ENCODE data around the gene DDR1. TPM values are rescaled to one million over a fixed set of nuclear protein-coding genes. Genes with fewer than 3 reads are reported as not detected.
"Not testable (repeated sequence)": the region's sequence is repeated elsewhere in the genome, so short reads cannot be mapped to it uniquely, and the experiment has no call there.

The DDR1 gene
- total RNA-seq, 4 donors from 2014 or later = 131 to 261 (median 140) TPM

DNA sequence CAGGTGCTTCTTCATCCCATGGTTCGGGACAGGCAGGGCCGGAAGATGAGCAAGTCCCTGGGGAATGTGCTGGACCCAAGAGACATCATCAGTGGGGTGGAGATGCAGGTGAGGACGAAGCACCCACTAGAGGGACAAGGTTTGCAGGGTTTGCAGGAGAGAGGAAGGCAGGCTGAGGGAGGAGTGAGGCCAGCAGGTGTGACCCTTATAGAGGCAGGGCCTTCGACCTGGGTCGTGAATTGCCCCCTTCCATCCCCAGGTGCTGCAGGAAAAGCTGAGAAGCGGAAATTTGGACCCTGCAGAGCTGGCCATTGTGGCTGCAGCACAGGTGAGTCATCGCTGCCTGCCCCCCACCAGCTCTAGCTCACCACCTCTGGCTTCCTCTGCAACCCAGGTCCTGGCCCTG lies 38.1 kb downstream of the DDR1 start:
- H3K4me1 ChIP-seq = peaks cover 0 to 13% (median 0%) of the 10 kb centered on the region in 3 donors
- no peaks in the 10 kb centered on the region for H3K27me3 ChIP-seq
- peaks cover 29 to 96% (median 49%) of the 10 kb centered on the region in 3 donors for H3K36me3 ChIP-seq
- DNase-seq = no peak
- no peaks in the 10 kb centered on the region for H3K9me3 ChIP-seq
- intact Hi-C loops (cut with DNase I) = no loop called here
- no peak overlapping the region for H3K27ac ChIP-seq
- WGBS, 2 donors = 95 to 96% methylated on average over 5 to 6 of the region's 7 CpGs
- TF ChIP-seq POLR2A (IDR thresholded peaks at IDR 0.05) = no peak
- TF ChIP-seq, protein P1, sequence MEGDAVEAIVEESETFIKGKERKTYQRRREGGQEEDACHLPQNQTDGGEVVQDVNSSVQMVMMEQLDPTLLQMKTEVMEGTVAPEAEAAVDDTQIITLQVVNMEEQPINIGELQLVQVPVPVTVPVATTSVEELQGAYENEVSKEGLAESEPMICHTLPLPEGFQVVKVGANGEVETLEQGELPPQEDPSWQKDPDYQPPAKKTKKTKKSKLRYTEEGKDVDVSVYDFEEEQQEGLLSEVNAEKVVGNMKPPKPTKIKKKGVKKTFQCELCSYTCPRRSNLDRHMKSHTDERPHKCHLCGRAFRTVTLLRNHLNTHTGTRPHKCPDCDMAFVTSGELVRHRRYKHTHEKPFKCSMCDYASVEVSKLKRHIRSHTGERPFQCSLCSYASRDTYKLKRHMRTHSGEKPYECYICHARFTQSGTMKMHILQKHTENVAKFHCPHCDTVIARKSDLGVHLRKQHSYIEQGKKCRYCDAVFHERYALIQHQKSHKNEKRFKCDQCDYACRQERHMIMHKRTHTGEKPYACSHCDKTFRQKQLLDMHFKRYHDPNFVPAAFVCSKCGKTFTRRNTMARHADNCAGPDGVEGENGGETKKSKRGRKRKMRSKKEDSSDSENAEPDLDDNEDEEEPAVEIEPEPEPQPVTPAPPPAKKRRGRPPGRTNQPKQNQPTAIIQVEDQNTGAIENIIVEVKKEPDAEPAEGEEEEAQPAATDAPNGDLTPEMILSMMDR (IDR thresholded peaks at IDR 0.05) = peak in 1 of 6 experiments; percentile 8
- H3K4me3 ChIP-seq = no peak overlapping the region

DNA sequence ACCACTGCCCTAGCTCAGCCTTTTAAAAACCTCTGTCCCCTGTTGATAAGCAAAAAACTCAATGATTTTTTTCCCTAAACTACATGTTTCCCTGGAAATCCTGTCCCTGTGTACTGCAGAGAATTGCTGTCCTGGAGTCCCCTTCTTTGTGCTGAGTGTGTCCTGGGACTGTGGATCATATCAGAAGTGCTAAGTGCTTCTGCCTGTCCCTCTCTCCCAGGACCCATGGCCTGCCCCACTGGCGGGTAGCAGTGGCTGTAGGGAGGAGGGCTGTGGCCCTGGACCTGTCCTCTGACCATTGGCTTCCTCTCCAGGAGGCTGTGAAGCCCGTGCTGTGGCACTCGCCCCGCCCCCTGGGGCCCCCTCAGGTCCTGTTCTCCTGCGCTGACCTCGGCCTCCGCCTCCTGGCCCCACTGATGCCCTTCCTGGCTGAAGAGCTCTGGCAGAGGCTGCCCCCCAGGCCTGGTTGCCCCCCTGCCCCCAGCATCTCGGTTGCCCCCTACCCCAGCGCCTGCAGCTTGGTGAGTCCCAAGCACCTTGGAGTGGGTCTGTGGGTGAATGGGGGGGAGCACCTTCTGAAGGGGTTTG lies 39.8 kb downstream of the DDR1 start:
- H3K36me3 ChIP-seq = peaks cover 29 to 79% (median 49%) of the 10 kb centered on the region in 3 donors
- intact Hi-C loops (cut with DNase I) = not testable (repeated sequence)

DNA sequence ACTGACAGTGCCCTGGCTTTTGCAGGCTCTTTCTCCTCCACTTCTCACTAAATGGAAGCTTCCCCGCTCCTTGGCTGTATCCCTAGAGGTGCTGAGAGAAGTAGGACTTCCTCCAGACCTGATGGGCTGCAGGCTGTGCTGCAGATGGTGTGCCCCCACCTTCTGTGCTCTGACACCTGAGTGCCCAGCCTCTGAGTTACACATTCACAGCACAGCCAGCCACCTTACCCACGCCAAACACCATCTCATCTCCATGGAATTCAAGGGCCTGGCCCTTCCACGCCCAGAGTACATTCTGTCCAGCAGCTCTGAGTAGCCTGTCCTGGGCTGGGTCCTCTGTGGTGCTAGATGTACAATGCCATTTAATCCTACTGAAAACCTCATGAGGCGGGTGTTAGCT lies 42.3 kb downstream of the DDR1 start:
- Histone ChIP-seq H3K36me3 (peaks cover 16 to 54% (median 33%) of the 10 kb centered on the region in 3 donors), H3K4me3 (no peak overlapping the region), H3K27ac (peak overlapping the region; percentile 58 to 79 (median 66)), H3K9me3 (peaks cover 0 to 6% (median 0%) of the 10 kb centered on the region in 3 donors), H3K4me1 (peaks cover 0 to 14% (median 0%) of the 10 kb centered on the region in 3 donors), H3K27me3 (no peaks in the 10 kb centered on the region)
- intact Hi-C loops (cut with DNase I) = no loop called here
- WGBS, 2 donors = 67 to 90% methylated on average over 3 to 4 of the region's 4 CpGs
- TF ChIP-seq, protein P1 (IDR thresholded peaks at IDR 0.05) = no peak
- TF ChIP-seq POLR2A (IDR thresholded peaks at IDR 0.05) = no peak
- no peak for DNase-seq

More for the DNA sequence above, 39.8 kb downstream of the DDR1 start:
- DNase-seq, H3K27ac ChIP-seq, H3K4me3 ChIP-seq, H3K27me3 ChIP-seq, H3K9me3 ChIP-seq: not testable (repeated sequence)
- peaks cover 0 to 11% (median 0%) of the 10 kb centered on the region in 3 donors for H3K4me1 ChIP-seq
- WGBS, 2 donors = 100% methylated on average over 2 of the region's 9 CpGs; no CpG with 5 or more reads in 1 of the 2 donors

DNA sequence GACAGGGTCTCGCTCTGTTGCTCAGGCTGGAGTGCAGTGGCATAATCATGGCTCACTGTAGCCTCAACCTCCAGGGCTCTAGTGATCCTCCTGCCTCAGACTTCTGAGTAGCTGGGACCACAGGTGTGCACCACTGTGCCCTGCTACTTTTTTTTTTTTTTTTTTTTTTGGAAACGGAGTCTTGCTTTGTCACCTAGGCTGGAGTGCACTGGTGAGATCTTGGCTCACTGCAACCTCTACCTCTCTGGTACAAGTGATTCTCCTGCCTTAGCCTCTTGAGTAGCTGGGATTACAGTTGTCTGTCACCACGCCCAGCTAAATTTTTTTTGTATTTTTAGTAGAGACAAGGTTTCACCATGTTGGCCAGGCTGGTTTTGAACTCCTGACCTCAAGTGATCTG lies 42.8 kb downstream of the DDR1 start:
- Histone ChIP-seq H3K36me3 (peaks cover 16 to 49% (median 29%) of the 10 kb centered on the region in 3 donors), H3K27ac (peak overlapping the region in 3 of 4 donors; percentile 64 to 79 (median 67)), H3K4me1 (peaks cover 0 to 18% (median 2%) of the 10 kb centered on the region in 3 donors)
- 77 to 87% methylated on average over 3 of the region's 3 CpGs for whole genome bisulfite sequencing, 2 donors
- H3K4me3 ChIP-seq; DNase-seq; H3K9me3 ChIP-seq; H3K27me3 ChIP-seq; intact Hi-C loops (cut with DNase I): not testable (repeated sequence)

DNA sequence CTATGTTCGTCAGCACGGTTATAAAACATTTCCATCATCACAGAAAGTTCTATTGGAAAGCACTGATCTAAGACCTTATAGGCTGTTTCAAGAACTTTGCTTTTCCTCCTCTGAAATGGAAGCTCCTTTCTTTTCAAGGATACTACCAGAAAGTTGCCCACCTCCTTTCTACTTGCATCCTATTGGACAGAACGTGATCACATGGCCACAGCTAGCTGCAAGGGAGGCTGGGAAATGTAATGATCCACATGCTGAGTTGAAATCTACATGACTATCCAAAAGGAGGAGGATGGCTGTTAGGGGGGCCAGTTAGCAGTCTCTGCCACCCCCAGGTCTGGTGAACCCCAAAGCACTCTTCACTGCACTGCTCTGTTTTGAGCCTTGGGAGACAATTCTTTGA lies 44.4 kb downstream of the DDR1 start:
- DNase-seq = no peak
- H3K36me3 ChIP-seq = peaks cover 9 to 33% (median 17%) of the 10 kb centered on the region in 3 donors
- WGBS, 2 donors = 97 to 100% methylated on average over 2 to 3 of the region's 3 CpGs
- H3K4me1 ChIP-seq = peaks cover 0 to 28% (median 4%) of the 10 kb centered on the region in 3 donors
- H3K27ac ChIP-seq = peak overlapping the region in 1 of 4 donors; percentile 16
- H3K27me3 ChIP-seq = no peaks in the 10 kb centered on the region
- no peak overlapping the region for H3K4me3 ChIP-seq
- TF ChIP-seq POLR2A (IDR thresholded peaks at IDR 0.05) = no peak
- TF ChIP-seq, protein P1 (IDR thresholded peaks at IDR 0.05) = no peak
- intact Hi-C loops (cut with DNase I) = no loop called here
- H3K9me3 ChIP-seq = peaks cover 0 to 6% (median 0%) of the 10 kb centered on the region in 3 donors

DNA sequence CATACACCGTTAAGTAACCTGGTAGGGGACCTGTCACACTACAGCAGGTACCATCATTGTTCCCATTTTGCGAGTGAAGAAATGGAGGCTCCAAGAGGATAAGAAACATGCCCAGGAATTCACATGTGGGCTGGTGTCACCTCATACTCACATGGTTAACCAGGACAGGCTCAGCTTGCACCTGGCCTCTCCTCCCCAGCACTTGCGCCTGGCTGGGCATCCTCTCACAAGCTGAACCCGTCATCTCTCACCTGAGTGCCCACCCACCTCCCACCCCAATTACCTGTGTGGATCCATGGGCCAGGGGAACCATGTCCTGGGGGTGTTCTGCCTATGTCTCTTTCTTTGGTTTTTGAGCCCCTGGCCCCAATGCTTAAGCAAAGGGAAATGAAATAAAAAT lies 46.2 kb downstream of the DDR1 start:
- H3K4me3 ChIP-seq = peak overlapping the region in 1 of 4 donors; percentile 18

More for the DNA sequence above, 46.2 kb downstream of the DDR1 start:
- DNase-seq = no peak
- peaks cover 0 to 42% (median 4%) of the 10 kb centered on the region in 3 donors for H3K4me1 ChIP-seq
- H3K36me3 ChIP-seq = peaks cover 8 to 15% (median 9%) of the 10 kb centered on the region in 3 donors
- intact Hi-C loops (cut with DNase I) = no loop called here
- TF ChIP-seq, protein P1 (IDR thresholded peaks at IDR 0.05) = no peak
- peaks cover 0 to 6% (median 0%) of the 10 kb centered on the region in 3 donors for H3K9me3 ChIP-seq
- WGBS, 2 donors = 76 to 97% methylated on average over 4 of the region's 4 CpGs
- peak overlapping the region in 3 of 4 donors; percentile 4 to 66 (median 25) for H3K27ac ChIP-seq
- no peaks in the 10 kb centered on the region for H3K27me3 ChIP-seq
